NCI-H128 (cell line): ENCODE measurements around the gene ZNF536.
"Not testable (repeated sequence)": the region's sequence is repeated elsewhere in the genome, so short reads cannot be mapped to it uniquely, and the experiment has no call there.

Source experiments
- DNase-seq: peaks from one replicate; lab custom pipeline; 2025; ENCODE audit not compliant: unreplicated experiment; lab: John Stamatoyannopoulos, UW

The ZNF536 gene

DNA sequence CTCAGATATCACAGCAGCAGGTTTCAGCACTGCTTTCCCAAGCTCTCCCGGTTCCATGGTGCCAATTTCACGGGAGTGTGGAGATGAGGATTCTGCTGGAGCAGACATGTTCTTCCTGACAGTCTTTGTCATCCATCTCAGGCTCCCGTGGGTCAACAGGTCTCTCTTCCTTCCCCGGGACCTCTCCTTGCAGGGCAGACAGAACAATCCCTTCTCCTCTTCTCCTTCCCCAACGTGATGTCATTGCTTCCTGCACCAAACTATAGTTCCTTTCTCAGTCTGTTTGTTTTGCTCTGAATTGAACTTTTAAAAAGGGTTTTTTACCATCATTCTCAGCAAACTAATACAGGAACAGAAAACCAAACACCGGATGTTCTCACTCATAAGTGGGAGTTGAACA is 107.9 kb downstream of the ZNF536 start:
- no peak for DNase-seq

DNA sequence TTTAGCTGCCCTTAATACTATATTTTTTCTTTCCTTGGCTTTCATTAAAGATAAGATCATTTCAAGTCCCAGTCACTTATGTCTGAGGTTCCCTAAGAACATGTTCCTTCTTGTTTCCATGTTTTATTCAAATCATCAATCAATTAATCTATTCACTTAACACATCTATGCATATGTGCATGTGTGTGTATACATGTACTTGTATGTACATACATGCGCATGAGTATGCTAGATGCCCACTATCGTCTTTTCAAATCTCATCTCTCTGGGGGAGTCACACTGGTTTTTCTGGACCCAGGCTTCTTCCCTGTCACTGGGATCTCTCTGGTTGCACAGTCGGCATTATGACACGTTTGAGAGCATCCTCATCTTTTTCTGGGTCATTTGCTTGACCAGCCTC is 108.9 kb downstream of the ZNF536 start:
- DNase-seq, result no peak

DNA sequence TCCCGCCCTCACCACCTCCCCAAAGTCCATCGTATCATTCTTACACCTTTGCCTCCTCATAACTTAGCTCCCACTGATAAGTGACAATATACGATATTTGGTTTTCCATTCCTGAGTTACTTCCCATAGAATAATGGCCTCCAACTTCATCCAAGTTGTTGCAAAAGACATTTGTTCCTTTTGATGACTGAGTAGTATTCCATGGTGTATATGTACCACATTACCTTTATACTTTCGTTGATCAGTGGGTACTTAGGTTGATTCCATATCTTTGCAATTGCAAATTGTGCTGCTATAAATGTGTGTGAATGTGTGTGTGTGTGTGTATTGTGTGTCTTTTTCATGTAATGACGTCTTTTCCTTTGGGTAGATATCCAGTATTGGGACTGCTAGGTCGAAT is 109.6 kb downstream of the ZNF536 start:
- no peak for DNase-seq

DNA sequence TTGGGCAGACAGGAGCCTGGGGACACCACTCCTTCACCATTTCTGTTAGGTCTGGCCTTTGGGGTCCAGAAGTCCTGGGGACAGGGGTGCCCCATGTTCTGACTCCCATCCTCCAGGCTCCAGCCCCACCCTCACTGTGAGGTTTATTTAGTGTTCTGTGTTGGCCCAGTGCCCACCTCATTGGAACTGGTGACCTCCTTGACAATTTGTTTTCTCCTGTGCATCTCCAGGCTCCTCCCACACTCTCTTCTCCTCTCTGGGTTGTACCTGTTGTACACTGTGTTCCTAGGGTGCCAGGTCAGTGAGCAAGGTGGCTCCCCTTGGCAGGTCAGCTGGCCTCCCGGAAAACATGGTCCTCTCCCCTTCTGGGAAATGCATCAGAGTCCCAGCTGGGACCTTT is 110.8 kb downstream of the ZNF536 start:
- no peak for DNase-seq

DNA sequence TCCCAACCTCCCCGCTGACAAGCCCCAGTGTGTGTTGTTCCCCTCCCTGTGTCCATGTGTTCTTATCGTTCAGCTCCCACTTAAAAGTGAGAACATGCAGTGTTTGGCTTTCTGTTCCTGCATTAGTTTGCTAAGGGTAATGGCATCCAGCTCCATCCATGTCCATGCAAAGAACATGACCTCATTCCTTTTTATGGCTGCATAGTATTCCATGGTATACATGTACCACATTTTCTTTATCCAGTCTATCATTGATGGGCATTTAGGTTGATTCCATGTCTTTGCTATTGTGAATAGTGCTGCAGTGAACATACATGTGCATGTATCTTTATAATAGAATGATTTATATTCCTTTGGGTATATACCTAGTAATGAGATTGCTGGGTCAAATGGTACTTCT is 114.1 kb downstream of the ZNF536 start:
- not testable (repeated sequence) for DNase-seq

DNA sequence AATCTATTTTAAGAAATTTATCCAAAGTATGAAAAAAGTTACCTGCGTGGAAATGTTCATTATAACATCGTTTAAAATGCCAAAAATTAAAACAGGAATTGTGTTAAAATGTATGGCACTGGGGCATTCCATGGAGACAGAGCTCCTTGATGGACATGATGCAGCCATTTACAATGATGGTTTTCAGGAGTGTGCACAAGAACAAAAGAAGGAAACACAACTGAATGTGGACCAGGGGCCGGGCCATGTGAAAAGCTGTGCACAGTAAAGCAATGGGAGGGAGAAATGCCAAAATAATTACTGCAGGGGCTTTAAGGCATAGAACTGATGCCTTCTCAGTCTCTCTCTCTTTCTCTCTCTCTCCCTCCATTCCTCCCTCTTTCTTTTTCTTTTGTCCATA is 115.0 kb downstream of the ZNF536 start:
- no peak for DNase-seq

DNA sequence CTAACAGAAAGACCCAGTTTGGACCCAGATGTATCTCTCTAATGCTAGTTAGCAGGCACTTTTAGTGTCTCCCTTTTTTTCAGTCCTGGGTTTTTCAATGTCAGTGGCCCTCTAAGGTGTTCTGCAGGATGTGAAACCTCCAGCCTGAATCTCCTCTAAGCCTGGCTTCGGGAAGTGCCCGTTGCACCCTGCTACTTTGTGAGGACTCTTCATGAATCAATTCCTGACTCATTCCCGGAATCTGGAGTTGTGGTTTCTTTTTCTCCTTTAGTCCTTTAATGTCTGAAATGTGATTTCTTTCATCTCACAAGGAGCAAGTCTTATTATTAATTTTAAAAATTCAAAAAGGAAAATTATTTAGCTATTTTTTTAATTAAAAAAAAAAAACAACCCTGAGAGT is 116.0 kb downstream of the ZNF536 start:
- no peak for DNase-seq

DNA sequence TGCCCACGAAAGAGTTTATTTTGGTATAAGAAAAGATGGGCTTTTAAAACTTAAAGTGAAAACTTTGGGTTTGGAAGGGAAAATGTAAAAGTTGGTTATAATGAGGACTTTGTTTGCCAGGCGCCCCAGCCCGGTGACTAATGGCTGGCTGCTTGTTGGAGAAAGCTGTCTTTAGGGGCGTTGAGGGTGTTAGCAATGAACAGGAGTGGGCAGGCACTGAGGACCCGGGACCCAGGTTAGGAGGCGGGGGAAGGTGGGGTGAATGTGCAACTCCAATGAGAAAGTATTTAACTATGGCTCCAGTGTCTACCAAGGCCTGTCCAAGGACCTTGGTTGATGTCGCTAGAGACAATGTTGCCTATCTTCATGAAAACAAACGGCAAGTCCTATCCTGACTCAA is 118.6 kb downstream of the ZNF536 start:
- DNase-seq, result no peak

DNA sequence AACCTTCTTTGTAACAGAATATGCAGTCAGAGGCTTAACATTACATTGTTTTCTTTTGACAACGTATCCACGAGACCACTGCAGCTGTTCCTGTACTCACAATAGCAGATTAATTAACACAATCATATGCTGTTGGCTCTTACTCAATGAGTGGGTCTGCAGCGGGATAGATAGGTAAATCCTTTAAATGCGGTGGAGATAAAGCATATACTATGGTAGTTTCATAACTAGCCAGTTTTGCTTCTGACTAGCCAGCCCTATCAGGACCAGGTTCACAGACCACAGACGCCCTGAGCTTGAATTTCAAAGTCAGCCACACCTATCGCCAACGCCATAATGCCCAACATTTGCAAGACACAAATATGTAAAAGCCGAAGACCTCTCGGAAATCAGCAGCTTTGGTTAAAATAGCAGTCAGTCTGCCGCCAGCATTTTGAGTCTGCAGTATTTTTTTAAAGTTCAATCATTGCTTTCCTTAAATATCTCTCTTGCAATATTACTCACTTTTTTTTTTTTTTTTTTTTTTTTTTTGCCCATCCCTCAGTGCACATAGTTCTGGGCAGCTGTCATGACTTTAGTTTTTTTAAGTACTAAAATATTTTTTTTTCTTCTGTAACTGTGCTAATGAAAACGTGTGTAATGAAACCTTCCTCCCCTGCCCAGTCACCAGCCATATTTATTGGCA is 120.5 kb downstream of the ZNF536 start:
- DNase-seq, result no peak

DNA sequence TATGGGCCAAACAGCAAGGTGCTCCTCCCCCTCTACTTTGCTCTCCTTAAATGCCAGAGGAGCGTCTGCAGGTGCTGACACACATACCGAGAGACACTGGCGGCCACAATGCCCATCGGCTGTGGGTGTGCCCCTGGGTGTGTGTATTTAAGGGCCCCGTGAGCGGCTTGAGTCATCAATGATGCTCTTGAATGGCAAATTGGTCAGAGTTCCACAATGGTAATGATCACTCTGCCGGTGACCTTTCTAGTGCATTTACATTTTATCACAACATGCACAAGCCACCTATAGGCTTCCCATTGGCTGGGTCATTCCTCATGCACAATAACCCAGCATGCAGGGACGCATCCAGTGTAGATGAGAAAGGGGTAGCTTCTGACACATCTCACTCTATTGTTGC is 124.8 kb downstream of the ZNF536 start:
- DNase-seq, result no peak

DNA sequence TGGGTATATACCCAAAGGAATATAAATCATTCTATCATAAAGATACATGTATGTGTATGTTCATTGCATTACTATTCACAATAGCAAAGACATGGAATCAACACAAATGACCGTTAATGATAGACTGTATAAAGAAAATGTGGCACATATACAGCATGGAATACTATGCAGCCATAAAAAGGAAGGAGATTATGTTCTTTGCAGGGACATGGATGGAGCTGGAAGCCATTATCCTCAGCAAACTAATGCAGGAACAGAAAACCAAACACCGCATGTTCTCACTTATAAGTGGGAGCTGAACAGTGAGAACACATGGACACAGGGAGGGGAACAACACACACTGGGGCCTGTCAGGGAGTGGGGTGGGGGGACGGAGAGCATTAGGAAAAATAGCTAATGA is 125.9 kb downstream of the ZNF536 start:
- not testable (repeated sequence) for DNase-seq

DNA sequence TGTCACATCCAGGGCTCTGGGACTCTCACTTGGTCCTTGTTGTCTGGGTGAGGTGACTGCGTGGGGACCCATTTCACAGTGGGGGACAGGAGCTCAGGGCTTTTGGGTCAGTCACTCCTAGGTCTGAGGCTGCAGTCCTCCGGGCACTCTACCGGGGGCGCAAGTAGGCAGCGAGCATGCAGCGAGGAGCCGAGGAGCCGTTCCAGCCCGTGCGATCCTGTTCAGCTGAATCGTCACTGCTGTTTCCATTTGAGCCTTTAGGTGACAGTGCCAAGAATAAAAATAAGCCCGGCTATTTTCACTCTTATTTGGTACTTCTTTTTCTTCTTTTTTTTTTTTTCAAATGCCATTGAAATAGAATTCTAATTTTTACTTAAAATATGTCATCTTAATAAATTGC is 126.5 kb downstream of the ZNF536 start:
- DNase-seq, result no peak

DNA sequence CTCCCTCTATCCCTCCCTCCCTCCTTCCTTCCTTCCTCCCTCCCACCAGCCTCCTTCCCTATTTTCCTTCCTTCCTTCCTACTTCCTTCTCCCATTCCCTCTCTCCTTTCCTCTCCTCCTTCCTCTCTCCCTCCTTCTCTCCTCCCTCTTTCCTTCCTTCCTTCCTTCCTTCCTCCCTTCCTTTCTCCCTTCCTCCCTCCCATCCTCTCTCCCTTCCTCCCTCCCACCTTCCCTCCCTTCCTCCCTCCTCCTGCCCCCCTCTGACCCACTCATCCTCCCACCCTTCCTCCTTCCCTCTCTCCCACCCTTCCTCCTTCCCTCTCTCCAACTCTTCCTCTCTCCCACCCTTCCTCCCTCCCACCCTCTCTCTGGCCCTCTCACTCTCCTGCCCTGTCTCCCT is 132.1 kb downstream of the ZNF536 start:
- no peak for DNase-seq

DNA sequence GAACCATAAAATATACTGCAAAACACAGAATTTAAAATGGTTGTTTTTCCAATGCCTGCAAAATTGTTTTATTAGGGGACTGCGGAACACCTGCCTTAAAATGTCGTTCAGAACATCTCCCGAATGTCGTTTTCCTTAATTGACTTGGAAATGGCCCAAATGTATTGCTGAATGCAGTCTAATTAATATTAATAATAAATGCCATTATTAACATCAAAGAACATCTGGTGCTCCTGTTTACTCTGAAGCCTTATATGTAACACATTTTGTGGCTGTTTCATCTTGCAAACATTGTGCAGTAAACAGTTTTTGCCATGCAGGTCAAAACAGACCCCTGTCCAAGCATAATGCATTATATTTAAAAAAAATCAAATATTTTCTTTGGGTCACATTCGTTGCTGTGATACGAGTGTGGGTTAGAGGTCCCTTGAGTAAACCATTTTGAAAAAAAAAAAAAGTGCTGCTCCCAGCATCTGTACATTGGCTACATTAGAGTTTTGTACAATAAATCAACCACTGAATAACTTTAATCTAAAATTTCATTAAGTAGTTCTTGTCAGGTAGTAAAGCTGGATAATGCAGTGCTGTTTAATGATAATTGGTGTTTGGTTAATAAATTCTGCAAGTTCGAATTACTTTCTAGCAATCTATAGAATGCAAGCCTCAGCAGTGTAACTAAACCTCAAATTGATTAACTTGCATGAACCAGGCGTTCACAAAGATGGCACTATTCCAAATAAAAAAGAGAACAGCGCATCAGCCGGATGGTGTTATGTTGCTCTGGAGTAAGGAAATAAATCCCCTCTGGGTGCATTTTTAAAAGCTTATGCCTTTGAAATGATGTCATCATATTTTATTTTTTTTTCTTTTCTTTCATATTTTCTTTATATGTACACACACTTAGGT is 140.2 kb downstream of the ZNF536 start:
- DNase-seq, result no peak

DNA sequence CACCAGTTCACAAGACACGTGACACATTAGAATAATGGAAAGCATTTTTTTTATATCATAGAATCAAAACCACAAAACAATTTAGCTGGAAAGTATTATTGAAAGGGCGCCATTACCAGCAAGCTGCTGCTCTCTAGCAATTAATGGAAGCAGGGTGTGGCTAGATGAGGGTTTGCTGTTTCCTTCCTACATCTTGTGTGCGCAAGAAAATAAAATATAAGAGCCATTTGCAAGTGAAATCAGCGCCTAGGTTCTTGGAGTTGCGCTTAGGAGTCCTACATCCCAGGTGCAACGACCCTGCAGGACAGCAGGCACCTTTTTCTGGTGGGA is 140.9 kb downstream of the ZNF536 start:
- DNase-seq, result no peak

DNA sequence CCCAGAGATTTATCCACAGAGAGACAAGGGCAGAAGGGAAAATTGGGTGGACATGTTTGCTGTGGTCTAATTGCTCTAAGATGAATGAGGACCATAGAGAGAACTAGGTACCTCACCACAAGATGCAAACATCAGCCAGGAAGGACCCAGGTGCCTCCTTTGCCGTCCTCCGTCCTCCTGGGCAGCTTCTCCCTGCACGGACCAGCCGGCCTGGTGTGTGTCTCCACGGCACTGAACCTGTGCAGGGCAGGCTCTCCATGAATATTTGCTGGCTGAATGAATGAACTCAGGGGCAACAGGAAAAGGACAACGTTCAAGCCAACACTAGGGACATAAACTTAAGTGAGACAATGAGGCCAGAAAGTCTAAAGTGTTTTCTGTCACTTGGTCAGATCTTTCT is 143.9 kb downstream of the ZNF536 start:
- no peak for DNase-seq

DNA sequence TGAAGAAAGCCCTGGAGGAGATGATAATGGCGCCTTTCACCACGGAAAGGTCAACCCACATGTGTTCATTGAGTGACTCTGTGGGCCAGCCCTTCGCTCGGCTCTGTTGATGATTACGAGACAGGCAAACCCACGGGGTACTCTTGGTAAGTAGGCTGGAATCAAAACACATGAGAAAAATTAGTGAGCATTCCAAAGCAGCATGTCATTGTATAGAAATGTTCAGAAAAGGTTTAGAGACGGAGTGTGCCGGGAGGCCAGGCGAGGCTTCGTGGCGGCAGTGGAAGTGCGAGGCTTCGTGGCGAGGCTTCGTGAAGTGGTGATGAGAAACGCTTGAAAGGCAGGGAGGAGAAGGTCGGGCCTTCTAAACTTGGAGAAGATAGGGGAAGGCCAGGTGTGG is 144.3 kb downstream of the ZNF536 start:
- DNase-seq, result no peak

DNA sequence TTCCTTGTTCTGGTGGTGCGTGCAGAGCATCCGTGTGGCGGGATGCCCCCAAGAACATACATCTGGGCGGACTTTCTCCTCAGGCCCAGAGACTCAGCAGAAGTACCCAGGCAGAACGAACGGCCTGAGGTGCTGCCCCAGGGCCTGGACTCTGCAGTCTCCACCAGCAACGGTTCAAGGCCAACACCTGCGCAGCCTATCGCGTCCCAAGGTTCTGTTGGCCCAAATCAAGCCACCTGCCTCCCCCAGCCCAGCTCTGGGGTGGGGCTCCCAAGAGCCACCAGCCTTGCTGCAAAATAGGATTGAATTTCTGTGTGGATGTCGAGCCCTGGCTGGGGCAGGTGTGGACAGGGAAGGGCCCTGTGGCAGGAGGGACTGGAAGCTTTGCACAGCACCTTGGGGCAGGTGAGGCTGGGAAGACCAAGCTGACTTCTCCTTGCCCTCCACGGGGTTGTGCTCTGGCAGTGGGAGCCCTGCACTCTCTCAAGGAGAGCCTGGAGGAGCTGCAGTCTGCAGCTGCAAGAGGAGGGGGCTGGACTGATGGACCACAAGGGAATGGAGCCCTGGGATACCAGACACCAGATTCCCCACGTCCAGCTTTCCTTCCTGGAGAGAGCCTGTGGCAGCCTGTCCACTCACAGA is 146.9 kb downstream of the ZNF536 start:
- DNase-seq, result no peak

DNA sequence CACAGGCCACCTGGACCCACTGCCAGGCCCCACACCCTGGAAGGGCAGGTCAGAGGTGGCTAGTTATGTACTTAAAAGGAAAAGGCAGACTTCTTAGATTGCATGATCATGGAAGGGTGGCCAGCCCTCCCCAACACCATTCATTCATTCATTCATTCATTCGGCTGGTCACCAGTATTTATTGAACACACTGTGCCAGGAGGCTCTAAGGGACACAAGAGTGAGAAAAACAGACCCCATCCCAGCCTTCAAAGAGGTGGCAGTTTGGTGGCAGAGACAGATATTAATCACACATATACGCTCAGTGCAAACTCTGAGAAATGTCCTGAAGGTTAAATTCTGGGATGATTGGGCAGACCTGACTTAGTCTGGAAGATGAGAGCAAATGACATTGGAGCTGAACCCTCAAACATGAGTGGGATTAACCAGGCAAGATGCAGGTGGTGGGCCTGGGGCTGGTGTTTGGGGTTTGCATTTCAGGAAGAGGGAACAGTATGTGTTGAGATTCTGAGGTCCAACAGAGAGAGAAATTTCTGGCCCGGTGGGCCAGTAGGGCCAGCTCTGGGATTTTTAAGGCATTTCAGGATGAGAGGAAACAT is 147.5 kb downstream of the ZNF536 start:
- DNase-seq, result no peak

DNA sequence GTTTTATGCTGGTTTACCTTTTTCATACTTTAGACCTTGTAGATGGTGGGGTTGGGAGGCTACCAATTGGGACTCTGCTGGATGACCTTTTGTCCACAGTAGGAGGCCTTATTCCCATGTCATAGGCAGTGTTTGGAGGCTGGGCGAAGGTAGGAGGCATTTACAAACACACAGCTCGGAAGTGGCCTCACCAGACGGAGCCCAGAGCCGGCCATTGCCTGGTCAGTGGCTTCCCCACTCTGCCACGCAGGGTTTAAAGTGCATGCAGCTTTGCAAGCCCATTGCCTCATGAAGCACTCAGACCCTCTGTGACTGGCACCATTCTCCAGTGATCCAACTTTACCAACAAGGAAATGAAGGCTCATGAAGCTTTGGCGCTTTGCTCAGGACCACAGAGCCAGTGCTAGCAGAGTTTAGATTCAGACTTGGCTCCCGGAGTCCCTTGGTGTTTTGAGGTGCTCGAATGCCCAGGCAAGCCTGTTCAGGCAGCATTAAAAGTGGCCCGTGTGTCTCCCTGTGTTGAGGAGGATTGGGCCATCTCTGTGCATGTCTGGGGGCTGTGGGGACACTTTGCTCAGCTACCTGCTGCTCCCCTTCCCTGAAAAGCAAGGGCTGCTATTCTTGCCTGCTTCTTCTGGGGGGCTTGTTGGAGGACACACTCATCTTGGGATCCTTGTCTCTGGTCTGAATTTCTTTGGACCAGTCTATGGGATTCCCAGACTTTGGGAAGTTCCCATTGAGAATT is 148.7 kb downstream of the ZNF536 start:
- no peak for DNase-seq

DNA sequence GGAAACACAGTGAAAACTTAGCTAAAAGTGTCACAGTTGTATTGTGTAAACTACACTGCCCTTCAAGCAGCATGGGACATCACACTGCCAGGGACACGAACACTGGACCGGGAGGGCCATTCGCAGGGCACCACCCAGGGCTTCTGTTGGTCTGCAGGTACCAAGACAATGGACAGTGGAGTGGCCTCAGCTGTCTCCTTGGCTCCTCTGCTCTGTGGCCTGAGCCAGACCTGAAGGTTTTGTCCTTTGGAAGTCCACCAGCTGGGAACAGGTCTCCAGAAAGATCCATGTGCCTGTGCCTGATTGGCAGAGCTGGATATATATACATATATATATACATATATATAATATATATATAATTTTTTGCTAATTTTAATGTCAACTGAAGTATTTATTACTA is 149.8 kb downstream of the ZNF536 start:
- no peak for DNase-seq
